ENCODE data around the gene TBC1D16.
A peak's percentile ranks its signal among the peaks of the same experiment; 100 is the strongest.
"Not testable (repeated sequence)": the region's sequence is repeated elsewhere in the genome, so short reads cannot be mapped to it uniquely, and the experiment has no call there.

TBC1D16 gene

DNA sequence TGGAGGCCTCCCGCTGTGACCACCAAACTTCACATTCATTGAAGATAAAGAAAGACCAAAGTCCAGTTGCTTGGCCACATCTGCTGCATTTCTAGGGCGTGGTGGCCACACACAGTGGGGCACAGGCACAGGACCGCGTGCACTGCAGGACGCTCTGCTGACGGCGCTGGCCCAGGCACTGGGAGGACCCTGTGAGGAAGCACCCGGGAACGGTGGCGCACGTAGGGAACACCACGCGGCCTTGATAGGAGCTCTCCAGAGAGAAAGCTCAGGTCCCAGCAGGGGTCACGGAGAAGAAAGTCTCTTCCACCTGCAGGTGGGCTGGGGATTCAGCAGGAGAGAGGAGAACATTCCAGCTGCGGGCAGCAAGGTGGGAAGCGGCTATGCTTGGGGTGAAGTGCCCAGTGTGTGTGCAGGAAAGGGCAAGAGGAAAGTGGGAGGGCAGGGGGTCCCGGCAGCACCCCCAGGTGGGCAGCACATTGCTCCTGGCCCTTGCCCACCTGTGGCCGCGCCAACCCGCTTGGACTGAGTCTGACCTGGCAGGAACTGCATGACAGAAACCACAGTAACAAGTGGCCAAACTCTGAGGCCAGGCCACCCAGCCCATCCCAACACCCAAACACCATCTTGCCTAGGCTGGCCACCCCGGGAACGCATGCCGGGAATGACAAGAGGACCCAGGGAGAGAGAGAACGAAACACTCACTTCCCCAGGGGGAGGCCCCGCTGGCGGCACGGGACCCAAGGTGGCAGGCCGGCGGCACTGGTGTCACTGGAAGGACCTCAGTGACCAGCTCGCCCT lies 32.8 kb downstream of the TBC1D16 start:
- DNase-seq: no peak

DNA sequence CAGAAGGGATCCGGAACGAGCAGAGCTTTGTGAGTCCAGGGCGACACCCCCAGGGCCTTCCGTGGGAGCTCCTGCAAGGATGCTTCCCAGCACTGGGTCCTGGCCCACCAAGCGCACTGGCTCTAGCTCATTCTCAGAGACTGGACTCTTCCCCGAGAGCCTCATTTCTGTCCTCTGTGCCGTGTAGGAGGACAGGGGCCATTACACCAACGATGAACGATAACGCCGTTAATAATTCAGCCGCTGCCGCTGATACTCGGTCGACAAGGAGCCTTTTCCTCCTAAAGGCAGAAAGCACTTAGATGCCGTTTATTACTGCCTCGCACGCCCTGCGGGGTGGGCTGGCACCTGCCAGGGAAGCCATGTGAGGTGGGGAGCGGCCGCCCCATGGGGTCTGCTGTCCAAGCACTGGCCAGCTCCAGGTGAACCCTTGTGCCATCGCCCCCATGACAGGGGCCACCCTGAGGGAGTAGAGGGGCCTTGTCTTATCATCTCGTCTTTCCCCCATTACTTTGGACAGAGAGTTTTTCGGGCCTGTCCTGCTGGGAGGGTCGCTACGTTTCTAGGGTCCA lies 33.5 kb downstream of the TBC1D16 start:
- peak; percentile 53 for DNase-seq

DNA sequence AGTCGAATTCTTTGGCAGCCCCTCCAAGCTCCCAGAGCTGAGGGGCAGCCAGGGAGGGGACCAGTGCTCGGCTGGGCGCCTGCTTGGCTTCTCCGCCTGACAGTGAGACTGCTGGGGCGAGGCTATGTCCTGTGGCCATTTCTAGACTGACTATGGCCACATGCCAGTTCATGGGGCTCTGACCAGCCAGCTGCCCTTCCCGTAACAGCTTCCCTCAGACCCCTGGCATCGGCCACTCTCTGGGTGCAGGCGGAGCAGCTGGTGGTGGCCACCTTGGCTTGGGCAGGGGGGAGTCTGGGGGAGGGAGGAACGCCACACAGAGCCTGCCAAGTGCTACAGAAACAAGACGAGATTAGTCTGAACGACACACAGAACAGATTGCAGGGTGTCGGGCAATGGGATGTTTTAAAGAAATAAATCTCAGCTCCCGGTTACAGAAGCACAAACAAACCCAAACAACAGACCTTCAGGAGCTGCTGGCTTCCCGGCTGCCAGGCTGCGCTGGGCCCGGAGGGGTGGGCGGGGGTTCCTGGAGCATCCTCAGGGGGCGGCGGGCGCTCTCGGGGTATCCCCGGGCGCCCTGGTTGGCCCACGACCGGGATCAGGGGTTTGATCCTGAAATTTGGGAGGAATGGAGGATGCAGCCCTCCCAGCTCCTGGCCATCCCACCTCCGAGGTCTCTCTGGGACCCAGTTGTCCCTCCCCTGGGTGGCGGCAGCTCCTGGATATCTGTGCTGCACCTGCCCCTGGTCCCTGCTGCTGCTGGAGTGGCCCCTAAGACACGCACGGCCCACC lies 34.5 kb downstream of the TBC1D16 start:
- DNase-seq: no peak

DNA sequence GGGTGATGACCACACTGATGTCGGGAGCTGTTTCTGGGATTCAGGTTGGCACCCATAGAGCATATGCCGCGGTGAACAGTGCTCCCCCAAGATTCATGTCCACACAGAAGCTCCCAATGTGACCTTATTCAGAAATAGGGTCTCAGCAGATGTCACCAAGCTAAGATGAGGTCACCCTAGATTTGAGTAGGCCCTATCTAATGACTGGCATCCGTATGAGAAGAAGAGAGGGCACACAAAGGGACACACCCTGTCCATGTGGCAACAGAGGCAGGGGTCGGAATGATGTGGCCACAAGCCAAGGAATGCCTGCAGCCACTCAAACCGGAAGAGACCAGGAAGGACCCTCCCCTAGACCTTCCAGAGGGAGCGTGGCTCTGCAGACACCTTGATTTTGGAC lies 35.5 kb downstream of the TBC1D16 start:
- DNase-seq: no peak

DNA sequence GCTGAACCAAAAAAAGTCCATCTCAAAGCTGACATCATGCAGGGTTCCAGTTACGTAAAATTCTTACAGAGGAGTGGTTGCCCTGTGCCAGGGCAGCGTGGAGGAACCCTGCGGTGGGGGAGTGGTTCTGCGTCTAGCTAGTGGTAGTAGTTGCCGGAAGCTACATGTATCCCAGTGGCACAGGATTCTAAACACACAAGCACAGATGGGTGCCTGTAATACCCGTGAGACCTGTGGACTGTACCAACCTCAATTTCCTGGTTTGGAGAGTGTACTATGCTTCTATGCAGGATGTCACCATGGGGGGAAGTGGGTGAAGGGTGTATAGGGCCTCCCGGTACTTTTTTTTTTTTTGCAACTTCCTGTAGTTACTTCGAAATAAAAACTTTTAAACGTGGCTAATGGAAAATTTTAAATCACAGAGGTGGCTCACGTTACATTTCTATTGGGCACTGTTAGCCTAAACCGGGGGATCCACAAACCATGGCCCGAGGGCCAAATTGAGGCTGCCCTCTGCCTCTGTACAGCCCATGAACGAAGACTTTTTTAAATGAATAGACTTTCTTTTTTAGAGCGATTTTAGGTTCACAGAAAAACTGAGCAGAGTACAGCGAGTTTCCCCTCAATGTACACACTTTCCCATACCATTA lies 38.5 kb downstream of the TBC1D16 start:
- no peak for DNase-seq

DNA sequence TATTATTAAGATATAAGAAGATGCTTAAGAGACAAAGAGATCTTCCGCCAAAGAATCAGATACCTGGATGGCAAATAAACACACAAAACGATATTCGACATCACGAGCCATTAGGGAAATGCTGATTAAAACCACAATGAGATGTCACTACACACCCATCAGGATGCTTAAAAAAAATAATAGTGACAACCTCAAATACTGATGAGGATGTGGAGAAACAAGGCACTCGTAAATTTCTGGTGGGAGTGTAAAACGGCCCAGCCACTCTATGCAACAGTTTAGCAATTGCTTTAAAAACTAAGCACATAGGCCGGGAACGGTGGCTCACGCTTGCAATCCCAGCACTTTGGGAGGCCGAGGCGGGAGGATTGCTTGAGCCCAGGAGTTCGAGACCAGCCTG lies 39.4 kb downstream of the TBC1D16 start:
- no peak for DNase-seq

DNA sequence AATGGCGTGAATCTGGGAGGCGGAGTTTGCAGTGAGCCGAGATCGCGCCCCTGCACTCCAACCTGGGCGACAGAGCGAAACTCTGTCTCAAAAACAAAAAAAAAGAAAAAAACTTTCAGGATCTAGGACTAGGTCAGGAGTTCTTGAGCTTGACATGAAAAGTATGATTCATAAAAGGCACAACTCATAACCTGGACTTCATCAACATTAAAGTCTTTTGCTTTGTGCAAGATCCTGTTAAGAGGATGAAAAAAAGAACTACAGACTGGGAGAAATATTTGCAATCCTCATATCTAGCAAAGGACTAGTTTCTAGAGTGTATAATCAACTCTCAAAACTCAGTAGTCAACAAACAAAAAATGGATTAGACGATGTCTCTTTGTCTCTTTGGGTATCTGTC lies 40.0 kb downstream of the TBC1D16 start:
- no peak for DNase-seq

DNA sequence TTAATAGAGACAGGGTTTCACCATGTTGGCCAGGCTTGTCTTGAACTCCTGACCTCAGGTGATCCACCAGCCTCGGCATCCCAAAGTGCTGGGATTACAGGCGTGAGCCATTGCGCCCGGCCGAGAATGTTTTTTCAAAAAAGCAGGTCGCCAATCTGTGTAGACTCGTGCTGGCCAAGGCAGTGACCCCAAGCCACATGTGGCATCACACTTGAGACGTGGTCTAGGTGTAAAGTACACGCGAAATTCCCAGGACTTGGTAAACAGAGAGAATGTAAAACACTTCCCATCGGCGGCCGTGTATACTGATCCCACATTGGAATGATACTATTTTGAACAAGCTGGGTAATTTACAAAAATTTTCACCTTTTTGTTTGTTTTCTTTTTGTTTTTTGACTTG lies 41.1 kb downstream of the TBC1D16 start:
- DNase-seq: no peak

DNA sequence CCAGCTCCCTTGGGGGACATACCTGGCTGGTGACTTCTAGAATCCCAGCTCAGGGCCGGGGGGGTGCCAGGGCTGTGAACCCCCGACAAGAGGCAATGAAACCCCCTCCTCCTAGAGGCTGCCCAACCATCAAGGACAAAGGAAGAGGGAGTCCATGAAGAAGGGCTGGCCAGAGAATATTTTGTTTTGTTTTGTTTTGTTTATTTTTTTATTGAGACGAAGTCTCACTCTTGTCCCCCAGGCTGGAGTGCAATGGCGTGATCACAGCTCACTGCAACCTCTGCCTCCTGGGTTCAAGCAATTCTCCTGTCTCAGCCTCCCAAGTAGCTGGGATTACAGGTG lies 41.5 kb downstream of the TBC1D16 start:
- not testable (repeated sequence) for DNase-seq

DNA sequence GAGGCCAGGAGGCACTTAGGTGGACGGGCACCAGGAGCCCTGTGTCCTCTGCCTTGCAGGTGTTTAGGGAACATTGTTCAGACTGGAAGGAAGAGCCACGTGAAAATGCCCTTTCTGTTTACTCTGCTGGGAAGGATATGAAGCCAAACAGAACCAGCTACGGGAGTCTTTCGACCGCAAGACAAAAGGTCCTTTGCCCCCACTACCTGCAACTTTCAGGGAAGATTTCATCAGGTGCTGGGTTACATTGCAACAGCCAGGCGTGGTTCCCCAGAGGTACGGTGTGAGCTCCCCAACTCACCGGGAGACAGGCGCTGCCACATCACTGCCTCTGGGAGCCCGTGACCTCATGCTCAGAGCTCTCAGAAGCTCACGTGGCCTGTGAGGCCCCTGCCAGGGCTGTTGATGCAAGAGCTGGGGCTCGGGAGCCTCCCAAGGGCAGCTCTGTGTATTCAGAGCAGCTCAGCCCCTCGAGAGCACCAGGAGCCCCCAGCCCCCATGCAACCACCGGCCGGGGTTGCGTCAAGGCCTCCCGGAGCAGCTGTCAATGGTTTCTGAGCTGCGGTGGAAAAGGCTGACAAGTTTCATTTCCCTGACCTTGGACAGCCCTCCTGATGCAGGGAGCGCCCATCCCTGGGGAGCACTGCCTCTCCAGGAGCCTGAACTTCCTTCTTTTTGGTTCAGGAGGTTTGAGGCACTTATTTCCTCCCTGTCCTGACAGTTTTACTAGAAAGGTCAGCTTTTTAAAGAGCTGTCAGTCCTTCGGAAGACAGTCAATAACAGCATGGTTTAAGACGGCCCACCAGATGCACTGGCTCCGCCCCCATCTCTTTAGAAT lies 42.1 kb downstream of the TBC1D16 start:
- peak; percentile 83 for DNase-seq

DNA sequence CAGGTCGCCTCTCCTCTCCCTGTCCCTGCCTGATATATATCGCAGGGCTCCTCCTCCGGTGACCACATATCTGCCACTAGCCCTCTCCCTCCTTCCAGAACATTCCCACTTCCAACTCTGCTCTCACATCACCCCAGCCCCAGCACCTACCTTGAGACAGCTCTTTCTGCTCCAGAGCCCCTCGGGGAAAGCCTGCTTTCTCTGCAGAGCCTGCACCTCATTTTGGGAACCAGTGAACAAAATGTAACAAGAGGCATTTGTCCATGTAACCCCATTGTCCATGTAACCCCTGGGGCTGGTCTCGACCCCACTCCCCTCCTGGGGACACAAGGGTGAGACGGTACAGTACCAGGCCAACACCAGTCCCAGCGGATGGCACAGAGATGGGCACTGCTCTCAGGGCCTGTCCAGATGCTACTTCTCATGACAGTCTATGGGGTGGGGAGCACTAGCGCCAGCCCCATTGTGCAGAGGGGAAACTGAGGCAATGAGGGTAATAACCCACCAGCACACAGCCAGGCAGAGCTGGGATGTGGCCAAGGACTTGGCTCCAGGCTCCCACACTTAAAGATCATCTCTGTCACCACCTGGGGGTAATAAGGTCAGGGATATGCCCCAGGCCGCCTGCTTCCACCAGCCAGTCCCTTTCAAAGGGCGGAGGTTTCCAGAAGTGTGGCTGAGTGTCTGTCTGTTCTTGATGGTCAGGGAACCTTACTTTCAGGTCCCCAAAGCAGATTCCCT lies 42.9 kb downstream of the TBC1D16 start:
- no peak for DNase-seq

DNA sequence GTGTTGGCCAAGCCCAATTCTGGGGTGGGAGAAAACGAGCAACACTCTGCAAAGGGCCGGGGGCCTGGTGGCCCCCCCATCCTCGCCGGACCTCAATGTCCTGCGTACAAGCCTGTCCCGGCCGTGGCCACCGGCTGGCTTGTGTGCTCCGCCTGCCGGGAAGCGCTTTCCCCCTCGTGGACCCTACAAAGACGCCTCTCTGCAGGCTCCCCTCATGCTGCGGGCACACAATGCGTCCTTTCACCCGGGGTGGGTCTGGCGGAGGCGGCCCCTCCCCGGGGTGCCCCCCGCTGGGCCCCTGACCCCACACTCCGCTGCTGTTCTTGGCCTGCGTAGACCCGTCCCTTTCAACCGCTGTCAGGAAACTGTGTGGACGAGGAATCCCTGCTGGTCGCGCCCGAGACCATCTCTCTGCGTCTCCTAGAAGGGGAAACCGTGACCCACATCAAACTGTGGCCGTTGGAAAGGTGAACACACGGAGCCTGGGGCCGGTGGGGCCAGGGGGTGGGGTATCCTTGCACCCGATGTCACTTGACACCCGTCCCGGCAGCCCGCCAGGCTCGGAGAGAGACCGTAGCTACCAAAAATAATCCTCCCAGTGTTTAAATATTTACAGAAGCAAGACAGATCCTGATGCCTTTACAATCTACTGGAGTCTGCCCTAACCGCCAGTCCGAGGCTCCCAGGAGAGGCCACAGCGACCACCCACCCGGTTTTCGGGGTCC lies 43.6 kb downstream of the TBC1D16 start:
- DNase-seq: peak; percentile 65

DNA sequence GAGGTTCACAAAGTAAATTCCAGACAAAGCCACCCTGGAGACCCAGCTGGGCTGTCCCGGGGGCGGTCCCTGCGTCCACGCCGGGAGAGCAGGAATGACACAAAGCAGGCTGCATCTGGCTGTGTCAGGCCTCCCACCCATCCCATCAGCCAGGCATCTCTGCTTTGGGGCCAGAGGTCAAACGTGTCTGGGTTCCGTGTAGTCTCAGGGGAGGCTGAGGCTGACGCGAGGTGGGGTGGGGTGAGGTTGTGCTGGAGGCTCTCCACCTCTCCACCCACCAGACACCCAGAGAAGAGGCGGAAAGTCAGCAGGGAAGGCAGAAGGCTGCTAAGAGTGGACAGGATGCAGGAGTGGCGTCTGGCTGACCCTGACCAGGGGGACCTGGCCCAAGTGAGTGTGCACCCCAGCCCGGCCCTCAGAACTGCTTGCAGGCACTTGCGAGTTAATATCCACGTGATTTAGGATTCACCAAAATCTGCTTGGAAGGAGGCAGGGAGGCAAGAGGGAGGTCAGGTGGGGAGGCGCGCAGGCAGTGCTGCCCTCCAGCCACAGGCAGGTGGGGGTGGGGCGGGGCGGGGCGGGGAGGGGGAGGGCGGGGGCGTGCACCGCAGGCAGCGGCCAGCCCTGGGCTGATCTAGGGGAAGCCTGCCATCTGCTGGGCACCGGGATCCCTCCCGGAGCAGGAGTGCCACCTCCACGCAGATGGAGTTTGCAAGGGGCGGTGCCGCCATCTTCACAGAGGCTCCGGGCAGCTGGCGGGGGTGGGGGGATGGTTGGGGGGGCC lies 44.3 kb downstream of the TBC1D16 start:
- peak; percentile 45 for DNase-seq

DNA sequence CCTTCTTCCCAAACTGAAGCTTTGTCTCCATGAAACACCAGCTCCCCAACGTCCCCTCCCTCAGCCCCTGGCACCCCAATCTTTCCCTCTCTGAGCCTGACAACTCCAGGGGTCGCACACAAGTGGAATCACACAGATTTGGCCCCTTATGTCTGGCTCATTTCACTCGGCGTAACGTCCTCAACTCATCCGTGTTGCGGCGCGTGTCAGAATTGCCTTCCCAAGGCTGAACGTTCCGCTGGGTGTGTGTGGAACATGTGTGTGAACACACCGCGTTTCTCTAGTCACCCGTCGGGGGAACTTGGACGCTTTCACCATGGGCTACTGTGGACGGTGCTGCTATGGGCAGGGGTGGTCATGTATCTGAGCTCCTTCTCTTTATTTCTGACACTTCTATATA lies 45.0 kb downstream of the TBC1D16 start:
- DNase-seq: no peak

DNA sequence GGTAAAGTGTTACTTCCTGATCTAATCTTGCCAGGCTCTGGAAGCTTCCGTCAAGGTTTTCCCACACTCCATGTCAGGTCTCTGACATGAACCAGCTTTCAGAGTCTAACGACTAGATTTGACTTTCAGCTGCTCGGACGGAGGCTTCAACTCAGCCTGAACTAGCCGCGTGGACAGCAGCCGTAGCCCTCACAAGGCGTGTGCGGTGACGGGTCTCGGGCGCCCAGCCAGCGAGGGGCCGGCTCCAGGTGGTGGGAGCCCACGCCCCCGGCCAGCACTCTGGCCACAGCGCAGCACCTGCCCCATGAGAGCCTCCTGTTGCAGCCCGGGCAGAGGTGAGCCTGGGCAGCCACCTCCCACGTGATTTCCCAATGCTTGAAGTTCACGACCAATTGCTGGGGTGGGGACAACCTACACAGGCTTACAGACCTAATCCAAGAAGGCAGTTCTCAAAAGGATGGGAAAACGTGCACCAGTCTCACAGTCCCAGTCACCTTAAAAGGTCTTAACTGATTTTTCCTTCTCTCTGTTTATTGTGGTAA lies 45.5 kb downstream of the TBC1D16 start:
- no peak for DNase-seq

DNA sequence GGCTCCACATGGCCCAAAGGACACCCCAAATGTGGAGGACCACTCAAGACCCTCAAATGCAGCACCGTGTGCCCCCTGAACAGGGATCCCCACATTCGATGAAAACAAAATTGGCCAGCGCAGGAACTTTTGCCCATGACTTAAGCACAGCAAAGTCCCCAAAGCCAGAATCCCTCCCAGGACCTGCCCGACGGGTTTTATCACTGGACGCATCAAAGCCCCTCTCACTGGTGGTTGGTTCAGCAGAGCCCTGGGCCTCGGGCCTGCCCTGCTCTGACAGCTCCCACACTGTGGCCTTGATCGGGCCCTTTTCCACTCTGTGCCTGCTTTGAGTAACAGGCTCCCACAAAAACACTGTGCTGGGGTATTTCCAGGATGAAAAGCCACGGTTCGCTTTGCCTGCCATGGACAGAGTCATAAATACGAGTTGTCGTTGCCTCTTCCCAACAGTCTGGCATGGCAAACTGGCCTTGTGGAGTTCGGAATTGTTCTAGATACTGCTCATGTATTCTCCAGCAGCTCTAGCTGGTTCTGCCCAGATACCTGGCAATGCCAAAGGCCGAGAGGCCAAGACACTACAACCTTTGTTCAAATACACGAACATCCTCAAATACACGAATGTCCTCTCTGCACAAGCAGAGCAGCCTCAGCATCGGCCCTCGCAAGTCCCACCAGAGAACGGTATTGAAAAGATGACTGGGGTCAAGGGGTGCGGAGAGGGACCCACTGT lies 46.4 kb downstream of the TBC1D16 start:
- DNase-seq: no peak

DNA sequence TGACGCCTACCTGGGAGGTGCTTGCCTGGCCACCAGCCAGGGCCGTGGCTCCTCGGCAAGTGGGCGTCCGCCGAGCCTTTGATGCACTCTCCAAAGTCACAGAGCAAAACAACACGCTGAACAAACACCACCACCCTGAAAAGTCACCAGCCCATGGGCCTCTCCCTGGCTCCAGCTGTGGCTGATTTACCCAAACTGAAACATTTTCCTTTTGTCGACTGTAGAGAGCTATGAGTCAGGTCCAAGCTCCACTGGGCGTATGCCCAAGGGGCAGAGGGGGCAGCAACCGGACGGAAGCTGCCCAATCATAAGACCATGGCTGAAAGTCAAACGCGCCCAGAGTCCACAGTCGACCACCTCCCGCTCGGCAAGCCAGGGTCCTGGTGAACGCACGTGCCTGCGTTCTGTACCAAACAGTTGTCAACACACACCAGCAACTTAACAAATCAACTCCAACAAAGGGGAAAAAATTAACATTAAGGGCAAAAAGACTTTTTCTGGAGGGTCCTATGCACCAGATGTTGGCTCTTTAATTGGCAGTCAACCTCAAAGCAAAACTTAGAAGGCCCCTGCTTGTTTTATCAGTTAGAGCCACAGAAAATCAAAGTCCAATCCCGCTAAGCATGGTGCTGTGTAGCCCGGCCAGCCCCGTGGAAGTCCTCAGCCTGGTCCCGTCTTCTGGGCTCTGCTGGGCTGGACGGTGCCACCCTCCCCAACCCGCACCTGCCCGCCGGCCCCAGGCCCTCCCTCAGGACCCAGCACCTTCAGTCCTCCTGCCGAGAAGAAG lies 47.3 kb downstream of the TBC1D16 start:
- no peak for DNase-seq

DNA sequence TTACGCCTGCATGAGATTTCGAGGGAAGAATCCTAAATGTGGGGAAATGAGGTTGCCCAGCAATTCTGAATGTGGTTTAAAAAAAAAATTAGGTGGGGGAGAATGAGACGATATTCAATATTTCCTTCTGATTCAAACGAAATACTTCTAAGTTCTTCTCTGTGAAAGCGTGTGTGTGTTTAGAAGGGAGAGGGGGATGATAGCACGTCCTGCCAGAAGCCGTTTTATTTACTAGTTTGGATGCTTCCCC lies 47.8 kb downstream of the TBC1D16 start:
- no peak for DNase-seq
